HG02759 (cell line): ENCODE results near the gene SEPTIN8.

Experiments used
- ATAC-seq: cut with Tn5 transposase; IDR thresholded peaks from one replicate; pipeline ENCODE4 v1.9.1; 2021; ENCODE audit warnings: mild to moderate bottlenecking, moderate library complexity; ENCODE audit not compliant: unreplicated experiment

SEPTIN8 gene

GRCh38 chr5:132718544-132719312 is 58.3 kb downstream of the SEPTIN8 start:
- no peak for ATAC-seq

GRCh38 chr5:132714456-132715307 is 62.4 kb downstream of the SEPTIN8 start:
- ATAC-seq = no peak

GRCh38 chr5:132708645-132709044 is 68.4 kb downstream of the SEPTIN8 start:
- no peak for ATAC-seq

- ATAC-seq = no peak
These were observed 72.2 kb downstream of the SEPTIN8 start for GRCh38 chr5:132704875-132705274.
